ENCODE measurements around the gene ATF6B.

Gene ATF6B

GRCh38 chr6:32074996-32075532 is 53.0 kb downstream of the ATF6B start:
- Histone ChIP-seq H3K79me2 (ENCODE audit: low read length) (no peaks in the 10 kb centered on the region), H2AFZ (ENCODE audit: low read length) (no peak overlapping the region), H3K9me2 (replicated peaks; ENCODE audit: insufficient read depth, low read length) (no peaks in the 10 kb centered on the region), H3F3A (ENCODE audit: insufficient read depth, low read length) (no peaks in the 10 kb centered on the region), H3K9me3 (replicated peaks; ENCODE audit: insufficient read depth, low read length) (no peaks in the 10 kb centered on the region), H3K4me3 (ENCODE audit: low read length) (no peak overlapping the region), H3K9ac (ENCODE audit: low read length) (no peak overlapping the region), H3K27ac (ENCODE audit: low read length) (no peak overlapping the region), H3K36me3 (replicated peaks; ENCODE audit: insufficient read depth, low read length) (no peaks in the 10 kb centered on the region), H3K27me3 (replicated peaks; ENCODE audit: insufficient read depth, low read length) (peaks cover 91% of the 10 kb centered on the region), H3K4me2 (ENCODE audit: low read depth, low read length) (no peak overlapping the region), H4K20me1 (ENCODE audit: insufficient read depth, low read length) (no peaks in the 10 kb centered on the region), H3K4me1 (ENCODE audit: low read length) (no peaks in the 10 kb centered on the region)
- TF ChIP-seq, protein P1, sequence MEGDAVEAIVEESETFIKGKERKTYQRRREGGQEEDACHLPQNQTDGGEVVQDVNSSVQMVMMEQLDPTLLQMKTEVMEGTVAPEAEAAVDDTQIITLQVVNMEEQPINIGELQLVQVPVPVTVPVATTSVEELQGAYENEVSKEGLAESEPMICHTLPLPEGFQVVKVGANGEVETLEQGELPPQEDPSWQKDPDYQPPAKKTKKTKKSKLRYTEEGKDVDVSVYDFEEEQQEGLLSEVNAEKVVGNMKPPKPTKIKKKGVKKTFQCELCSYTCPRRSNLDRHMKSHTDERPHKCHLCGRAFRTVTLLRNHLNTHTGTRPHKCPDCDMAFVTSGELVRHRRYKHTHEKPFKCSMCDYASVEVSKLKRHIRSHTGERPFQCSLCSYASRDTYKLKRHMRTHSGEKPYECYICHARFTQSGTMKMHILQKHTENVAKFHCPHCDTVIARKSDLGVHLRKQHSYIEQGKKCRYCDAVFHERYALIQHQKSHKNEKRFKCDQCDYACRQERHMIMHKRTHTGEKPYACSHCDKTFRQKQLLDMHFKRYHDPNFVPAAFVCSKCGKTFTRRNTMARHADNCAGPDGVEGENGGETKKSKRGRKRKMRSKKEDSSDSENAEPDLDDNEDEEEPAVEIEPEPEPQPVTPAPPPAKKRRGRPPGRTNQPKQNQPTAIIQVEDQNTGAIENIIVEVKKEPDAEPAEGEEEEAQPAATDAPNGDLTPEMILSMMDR (IDR thresholded peaks at IDR 0.05; ENCODE audit: low read length), result no peak
- TF ChIP-seq EZH2 (optimal IDR thresholded peaks at IDR 0.05; ENCODE audit: low read depth, low read length), result no peak
- TF ChIP-seq EZH2phosphoT487 (IDR thresholded peaks at IDR 0.05; ENCODE audit: low read length), result no peak
- DNase-seq, result no peak

DNA sequence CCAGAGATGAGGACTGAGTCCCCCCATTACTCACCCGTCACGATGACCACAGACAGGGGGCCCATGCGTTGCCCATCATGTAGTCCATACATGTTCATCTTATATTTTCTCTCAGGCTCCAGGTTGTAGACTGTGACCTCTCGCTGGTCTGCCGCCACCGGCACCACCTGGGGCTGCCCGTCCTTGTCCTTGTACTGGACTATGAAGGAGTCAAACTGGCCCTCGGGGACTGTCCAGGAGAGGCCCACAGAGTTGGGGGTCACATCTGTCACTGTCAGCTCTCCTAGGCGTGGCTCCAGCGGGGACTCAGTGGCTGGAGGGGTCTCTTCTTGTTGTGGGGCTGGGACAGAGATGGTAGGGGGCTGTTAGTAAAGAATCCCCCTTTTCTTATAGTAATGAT is 54.4 kb downstream of the ATF6B start:
- TF ChIP-seq EZH2 (optimal IDR thresholded peaks at IDR 0.05; ENCODE audit: low read depth, low read length) (no peak), EZH2phosphoT487 (IDR thresholded peaks at IDR 0.05; ENCODE audit: low read length) (no peak)
- TF ChIP-seq, protein P1 (IDR thresholded peaks at IDR 0.05; ENCODE audit: low read length), result no peak
- no peaks in the 10 kb centered on the region for H3K9me2 ChIP-seq (replicated peaks; ENCODE audit: insufficient read depth, low read length)
- H3K4me2 ChIP-seq (ENCODE audit: low read depth, low read length), result no peak overlapping the region
- H4K20me1 ChIP-seq (ENCODE audit: insufficient read depth, low read length), result no peaks in the 10 kb centered on the region
- H2AFZ ChIP-seq (ENCODE audit: low read length), result no peak overlapping the region
- H3K9ac ChIP-seq (ENCODE audit: low read length), result no peak overlapping the region
- H3F3A ChIP-seq (ENCODE audit: insufficient read depth, low read length), result no peaks in the 10 kb centered on the region
- no peaks in the 10 kb centered on the region for H3K36me3 ChIP-seq (replicated peaks; ENCODE audit: insufficient read depth, low read length)
- no peaks in the 10 kb centered on the region for H3K4me1 ChIP-seq (ENCODE audit: low read length)
- DNase-seq, result no peak
- peaks cover 91% of the 10 kb centered on the region for H3K27me3 ChIP-seq (replicated peaks; ENCODE audit: insufficient read depth, low read length)
- no peak overlapping the region for H3K27ac ChIP-seq (ENCODE audit: low read length)
- no peak overlapping the region for H3K4me3 ChIP-seq (ENCODE audit: low read length)
- H3K9me3 ChIP-seq (replicated peaks; ENCODE audit: insufficient read depth, low read length), result no peaks in the 10 kb centered on the region
- H3K79me2 ChIP-seq (ENCODE audit: low read length), result no peaks in the 10 kb centered on the region

DNA sequence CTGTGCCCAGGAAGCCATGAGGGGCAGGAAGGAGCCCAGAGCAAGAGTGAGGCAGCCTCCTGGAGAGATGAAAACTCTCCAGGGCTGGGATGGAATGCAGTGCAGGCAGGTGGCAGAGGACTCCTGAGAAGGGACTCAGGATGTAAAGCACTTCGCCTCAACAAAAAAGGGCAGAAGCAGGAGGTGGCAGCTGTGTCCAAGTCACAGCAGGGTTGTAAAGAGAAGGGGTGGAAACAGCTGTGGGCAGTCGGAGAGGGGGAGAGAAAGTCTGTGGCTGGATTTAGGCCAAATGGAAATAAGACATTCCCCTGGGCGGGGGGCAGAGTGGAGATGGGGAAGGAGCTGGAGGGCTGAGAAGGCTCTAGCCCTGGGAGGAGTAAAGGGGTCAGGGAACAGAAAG is 54.9 kb downstream of the ATF6B start:
- Histone ChIP-seq H3K79me2 (ENCODE audit: low read length) (no peaks in the 10 kb centered on the region), H4K20me1 (ENCODE audit: insufficient read depth, low read length) (no peaks in the 10 kb centered on the region), H3K9me3 (replicated peaks; ENCODE audit: insufficient read depth, low read length) (no peaks in the 10 kb centered on the region), H3K27me3 (replicated peaks; ENCODE audit: insufficient read depth, low read length) (peaks cover 93% of the 10 kb centered on the region), H3F3A (ENCODE audit: insufficient read depth, low read length) (no peaks in the 10 kb centered on the region), H3K9ac (ENCODE audit: low read length) (no peak overlapping the region), H3K4me2 (ENCODE audit: low read depth, low read length) (no peak overlapping the region), H3K4me3 (ENCODE audit: low read length) (no peak overlapping the region), H3K36me3 (replicated peaks; ENCODE audit: insufficient read depth, low read length) (no peaks in the 10 kb centered on the region), H3K9me2 (replicated peaks; ENCODE audit: insufficient read depth, low read length) (no peaks in the 10 kb centered on the region), H3K27ac (ENCODE audit: low read length) (no peak overlapping the region), H3K4me1 (ENCODE audit: low read length) (no peaks in the 10 kb centered on the region), H2AFZ (ENCODE audit: low read length) (no peak overlapping the region)
- no peak for DNase-seq
- TF ChIP-seq, protein P1 (IDR thresholded peaks at IDR 0.05; ENCODE audit: low read length), result no peak
- no peak for TF ChIP-seq EZH2 (optimal IDR thresholded peaks at IDR 0.05; ENCODE audit: low read depth, low read length)
- no peak for TF ChIP-seq EZH2phosphoT487 (IDR thresholded peaks at IDR 0.05; ENCODE audit: low read length)

Measured in MM.1S (cell line).